B cell (primary cell): Measurements from ENCODE around the gene ODC1. TPM values are rescaled to one million over a fixed set of nuclear protein-coding genes. Genes with fewer than 3 reads are reported as not detected.

Experiments used
- ATAC-seq: fragments of 200-7000 bp; cut with Tn5 transposase; one replicate; pipeline ENCODE4 v1.10.0; 2021; ENCODE audit warnings: low read depth, mild to moderate bottlenecking, moderate number of reproducible peaks, moderate library complexity
- CTCF ChIA-PET: fragments of 350-600 bp; sonication (Branson Sonifier 250); formaldehyde crosslinking; loops from one replicate; lab custom pipeline; 2021; ENCODE audit warnings: antibody characterized with exemption, inconsistent platforms; lab: Charles Lee
- POLR2A ChIA-PET: fragments of 350-600 bp; sonication (Branson Sonifier 250); formaldehyde crosslinking; loops from one replicate; lab custom pipeline; 2021; ENCODE audit warnings: antibody characterized with exemption; lab: Charles Lee
- DNase-seq: peaks from one replicate; pipeline ENCODE4 v3.0.0; 2013
- H2AFZ ChIP-seq: 2 replicates; pipeline ENCODE4 v1.6.1; 2012; ENCODE audit warnings: mild to moderate bottlenecking, low read depth, low read length; ENCODE audit not compliant: insufficient read depth, poor library complexity, severe bottlenecking
- H3K27ac ChIP-seq, 2 donors: 1 replicate in 1 of 2; 2 replicates in 1 of 2; pipeline ENCODE4 v1.5.1; 2012 to 2013; ENCODE audit warnings: low read length in 2 of 2, mild to moderate bottlenecking in 2 of 2, moderate library complexity in 1 of 2
- H3K27me3 ChIP-seq, 4 experiments: fragments of 200-600 bp in 1 of 4; sonication (generic) in 1 of 4; replicated peaks in 1 of 4; 1 replicate in 2 of 4; 2 replicates in 2 of 4; pipeline versions ENCODE4 v1.6.1 to v1.7.0; 2013 to 2016; ENCODE audit warnings: low read length in 3 of 4, mild to moderate bottlenecking in 2 of 4, mixed read lengths in 1 of 4, moderate library complexity in 1 of 4; ENCODE audit not compliant: insufficient read depth in 4 of 4, control insufficient read depth in 3 of 4; ENCODE audit errors: control extremely low read depth in 1 of 4
- H3K36me3 ChIP-seq, 2 experiments: replicated peaks in 1 of 2; 1 replicate in 1 of 2; 2 replicates in 1 of 2; pipeline versions ENCODE4 v1.6.1 to v1.7.1; 2013; ENCODE audit warnings: low read length in 1 of 2; ENCODE audit not compliant: insufficient read depth in 2 of 2, control insufficient read depth in 1 of 2; ENCODE audit errors: control extremely low read depth in 1 of 2, extremely low read depth in 1 of 2
- H3K4me1 ChIP-seq, 2 donors: fragments of 200-600 bp in 1 of 2; sonication (generic) in 1 of 2; 1 replicate in 1 of 2; 2 replicates in 1 of 2; pipeline versions ENCODE4 v1.5.1 to v1.6.1; 2013 to 2017; ENCODE audit warnings: low read length in 2 of 2; ENCODE audit not compliant: control insufficient read depth in 2 of 2, insufficient read depth in 2 of 2
- H3K4me2 ChIP-seq: replicated peaks from 2 replicates; pipeline ENCODE3; 2012; ENCODE audit warnings: mild to moderate bottlenecking, low read depth, low read length; ENCODE audit not compliant: poor library complexity, severe bottlenecking
- H3K4me3 ChIP-seq, 5 experiments: fragments of 200-600 bp in 1 of 5; sonication (generic) in 1 of 5; 1 replicate in 3 of 5; 2 replicates in 2 of 5; pipeline versions ENCODE4 v1.5.1 to v1.7.0; 2011 to 2016; ENCODE audit warnings: low read length in 4 of 5, mild to moderate bottlenecking in 4 of 5, low read depth in 2 of 5, control low read depth in 1 of 5, moderate library complexity in 1 of 5; ENCODE audit not compliant: insufficient read depth in 1 of 5; ENCODE audit errors: control extremely low read depth in 1 of 5, extremely low read depth in 1 of 5
- H3K79me2 ChIP-seq: fragments of 200-600 bp; sonication (generic); one replicate; pipeline ENCODE4 v1.6.0; 2016; ENCODE audit warnings: low read length; ENCODE audit not compliant: control insufficient read depth, insufficient read depth
- H3K9ac ChIP-seq: fragments of 200-600 bp; sonication (generic); 2 replicates; pipeline ENCODE4 v1.6.1; 2017; ENCODE audit warnings: mild to moderate bottlenecking, low read length, moderate library complexity
- H3K9me3 ChIP-seq, 3 donors: one replicate each; pipeline versions ENCODE4 v1.6.1 to v1.7.1; 2013; ENCODE audit warnings: low read length in 2 of 3; ENCODE audit not compliant: control insufficient read depth in 2 of 3, insufficient read depth in 1 of 3; ENCODE audit errors: control extremely low read depth in 1 of 3
- H4K20me1 ChIP-seq: 2 replicates; pipeline ENCODE4 v1.6.0; 2012; ENCODE audit warnings: mild to moderate bottlenecking, low read length; ENCODE audit not compliant: insufficient read depth, control insufficient read depth, poor library complexity, severe bottlenecking
- H3K27ac Mint-ChIP-seq: one replicate; pipeline ENCODE4 v1.8.0; 2021; ENCODE audit warnings: mixed read lengths
- H3K27me3 Mint-ChIP-seq: one replicate; pipeline ENCODE4 v1.8.0; 2021; ENCODE audit warnings: mixed read lengths
- H3K4me1 Mint-ChIP-seq: one replicate; pipeline ENCODE4 v1.8.0; 2021; ENCODE audit warnings: mixed read lengths
- H3K4me3 Mint-ChIP-seq: one replicate; pipeline ENCODE4 v1.8.0; 2021; ENCODE audit warnings: mixed read lengths
- H3K9me3 Mint-ChIP-seq: one replicate; pipeline ENCODE4 v1.8.0; 2022; ENCODE audit warnings: mixed read lengths; ENCODE audit not compliant: insufficient read depth
- EZH2 ChIP-seq: IDR thresholded peaks from 2 replicates; pipeline ENCODE4 v1.6.1; 2012; ENCODE audit warnings: borderline replicate concordance, low read depth, mild to moderate bottlenecking, moderate library complexity, low read length; ENCODE audit not compliant: insufficient read depth, poor library complexity, severe bottlenecking
- WGBS: methylation state at CpG from one replicate; pipeline ENCODE4 v1.1.5; 2013; ENCODE audit warnings: missing lambda C conversion rate; ENCODE audit not compliant: insufficient coverage; 5-methylcytosine and 5-hydroxymethylcytosine counted together
- intact Hi-C: fragments of 100-400 bp; cut with micrococcal nuclease; formaldehyde crosslinking; loops from one replicate; pipeline ENCODE4 v1.10.0; 2022
- polyA plus RNA-seq: library from polyadenylated mRNA; depleted of rRNA; stranded (reverse); fragments of >200 nt; gene quantifications from 2 replicates; pipeline ENCODE4 v1.2.3, GENCODE V29; 2012
- total RNA-seq, 2 donors: library from RNA; stranded (reverse); fragments of 120-200 nt in 1 of 2; gene quantifications; 1 replicate in 1 of 2; 2 replicates in 1 of 2; pipeline versions ENCODE4 v1.2.3 to v1.2.4, GENCODE V29; 2013 to 2022
- TF ChIP-seq, protein P1 (sequence below): fragments of 200-600 bp; IDR thresholded peaks from one replicate; pipeline ENCODE4 v1.8.0; 2022; ENCODE audit warnings: antibody characterized with exemption, mild to moderate bottlenecking

The ODC1 gene
- total and polyA plus RNA-seq, 2 donors (not counting 1 experiment from before 2014, with no cell fraction given) = 88.7 to 171 TPM

DNA sequence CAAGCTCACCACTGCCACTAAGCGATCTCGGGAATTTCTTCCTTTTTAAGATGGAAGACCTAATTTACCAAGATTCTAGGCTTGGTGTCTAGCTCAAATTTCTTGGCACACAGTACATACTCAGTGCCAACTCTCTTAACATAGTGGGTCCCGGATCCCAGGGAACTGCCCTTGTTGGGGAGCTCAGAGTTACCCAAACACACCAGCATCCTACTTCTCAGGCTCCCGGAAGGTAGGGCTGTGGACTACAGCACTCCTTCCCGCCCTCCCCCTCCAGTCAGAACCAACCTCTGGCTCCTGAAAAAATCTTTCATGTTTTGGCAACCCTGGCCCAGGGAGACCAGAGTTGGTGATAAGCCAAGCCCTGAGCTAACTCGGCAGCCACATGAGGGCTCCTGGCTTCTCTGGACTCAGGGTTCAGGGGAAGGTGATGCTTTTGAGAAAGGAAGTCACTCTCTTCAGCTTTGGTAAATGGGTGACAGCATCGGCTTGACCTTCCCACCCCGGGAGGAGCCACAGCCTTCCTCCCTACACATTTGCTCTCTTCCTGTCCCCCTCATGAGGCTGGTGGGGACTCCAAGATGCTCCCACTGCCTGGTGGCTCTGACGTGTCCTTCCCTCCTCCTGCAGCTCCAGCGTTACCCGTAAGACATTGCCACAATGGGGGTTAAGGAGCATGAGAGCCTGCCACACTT is 8.8 kb downstream of the ODC1 start:
- no peaks in the 10 kb centered on the region for H3K27me3 Mint-ChIP-seq
- WGBS = 91% methylated on average over 11 of the region's 11 CpGs
- ATAC-seq (no peak), DNase-seq (no peak)
- H4K20me1 ChIP-seq = peaks cover 47% of the 10 kb centered on the region
- no peak overlapping the region for H3K9ac ChIP-seq
- intact Hi-C loops = no loop called here
- no peak for TF ChIP-seq EZH2
- TF ChIP-seq, protein P1, sequence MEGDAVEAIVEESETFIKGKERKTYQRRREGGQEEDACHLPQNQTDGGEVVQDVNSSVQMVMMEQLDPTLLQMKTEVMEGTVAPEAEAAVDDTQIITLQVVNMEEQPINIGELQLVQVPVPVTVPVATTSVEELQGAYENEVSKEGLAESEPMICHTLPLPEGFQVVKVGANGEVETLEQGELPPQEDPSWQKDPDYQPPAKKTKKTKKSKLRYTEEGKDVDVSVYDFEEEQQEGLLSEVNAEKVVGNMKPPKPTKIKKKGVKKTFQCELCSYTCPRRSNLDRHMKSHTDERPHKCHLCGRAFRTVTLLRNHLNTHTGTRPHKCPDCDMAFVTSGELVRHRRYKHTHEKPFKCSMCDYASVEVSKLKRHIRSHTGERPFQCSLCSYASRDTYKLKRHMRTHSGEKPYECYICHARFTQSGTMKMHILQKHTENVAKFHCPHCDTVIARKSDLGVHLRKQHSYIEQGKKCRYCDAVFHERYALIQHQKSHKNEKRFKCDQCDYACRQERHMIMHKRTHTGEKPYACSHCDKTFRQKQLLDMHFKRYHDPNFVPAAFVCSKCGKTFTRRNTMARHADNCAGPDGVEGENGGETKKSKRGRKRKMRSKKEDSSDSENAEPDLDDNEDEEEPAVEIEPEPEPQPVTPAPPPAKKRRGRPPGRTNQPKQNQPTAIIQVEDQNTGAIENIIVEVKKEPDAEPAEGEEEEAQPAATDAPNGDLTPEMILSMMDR = no peak
- H3K4me3 Mint-ChIP-seq = no peak overlapping the region
- no peaks in the 10 kb centered on the region for H3K9me3 ChIP-seq
- peaks cover 4 to 21% of the 10 kb centered on the region in 2 donors for H3K4me1 ChIP-seq
- no peak overlapping the region for H2AFZ ChIP-seq
- ChIA-PET POLR2A (interaction anchor here (0.6 to 0.8 kb wide), 2 partner anchors 8 to 154 kb away, joined by 3 read pairs; no protein-coding TSS in a partner anchor), CTCF (interaction anchor here (1.0 to 11.0 kb wide), 6 partner anchors 9 to 366 kb away, joined by 3 to 220 read pairs (median 8); partner anchors contain the start of genes CYS1 and ODC1)
- peaks cover 31% of the 10 kb centered on the region for H3K79me2 ChIP-seq
- H3K9me3 Mint-ChIP-seq = no peaks in the 10 kb centered on the region
- H3K27me3 ChIP-seq = no peaks in the 10 kb centered on the region
- H3K4me2 ChIP-seq = no peak overlapping the region
- peaks cover 18% of the 10 kb centered on the region for H3K4me1 Mint-ChIP-seq
- peaks cover 9 to 60% of the 10 kb centered on the region in 2 experiments for H3K36me3 ChIP-seq
- H3K27ac Mint-ChIP-seq = no peak overlapping the region
- no peak overlapping the region for H3K27ac ChIP-seq
- no peak overlapping the region for H3K4me3 ChIP-seq

DNA sequence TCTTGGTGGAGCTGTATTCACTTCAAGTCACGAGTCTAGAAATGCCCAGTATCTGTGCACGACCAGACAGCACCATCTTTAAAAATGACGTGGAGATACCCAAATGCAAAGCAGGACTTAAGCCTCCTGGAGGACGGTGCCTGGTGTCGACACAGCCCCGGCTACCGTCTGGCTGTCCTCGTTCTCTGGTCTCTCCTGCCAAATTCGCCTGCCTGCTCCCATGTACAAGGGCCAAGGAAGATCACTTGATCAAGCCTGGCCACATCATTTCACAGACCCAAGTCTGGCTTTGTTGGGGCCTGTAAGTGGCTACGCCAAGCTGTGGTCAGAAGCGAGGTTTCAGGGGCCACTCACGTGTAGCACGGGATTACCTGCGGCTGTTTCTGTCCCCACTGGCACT is 9.4 kb downstream of the ODC1 start:
- peaks cover 8 to 54% of the 10 kb centered on the region in 2 experiments for H3K36me3 ChIP-seq
- no peaks in the 10 kb centered on the region for H3K9me3 ChIP-seq
- H3K9me3 Mint-ChIP-seq = no peaks in the 10 kb centered on the region
- 86% methylated on average over 14 of the region's 14 CpGs for WGBS
- no peak overlapping the region for H3K9ac ChIP-seq
- CTCF ChIA-PET = interaction anchor here (1.0 to 11.0 kb wide), 6 partner anchors 10 to 365 kb away, joined by 3 to 220 read pairs (median 8); partner anchors contain the start of genes CYS1 and ODC1
- no peak overlapping the region for H3K4me3 Mint-ChIP-seq
- peaks cover 0 to 17% of the 10 kb centered on the region in 2 donors for H3K4me1 ChIP-seq
- DNase-seq (no peak), ATAC-seq (no peak)
- H3K4me1 Mint-ChIP-seq = peaks cover 13% of the 10 kb centered on the region
- POLR2A ChIA-PET = interaction anchor here (0.8 kb wide), 1 partner anchor 9 kb away, joined by 3 read pairs; no protein-coding TSS in a partner anchor
- H2AFZ ChIP-seq = no peak overlapping the region
- no peak overlapping the region for H3K27ac Mint-ChIP-seq
- peaks cover 43% of the 10 kb centered on the region for H4K20me1 ChIP-seq
- H3K4me3 ChIP-seq = no peak overlapping the region
- intact Hi-C loops = no loop called here
- peaks cover 25% of the 10 kb centered on the region for H3K79me2 ChIP-seq
- no peak overlapping the region for H3K27ac ChIP-seq
- H3K4me2 ChIP-seq = no peak overlapping the region
- no peaks in the 10 kb centered on the region for H3K27me3 ChIP-seq
- H3K27me3 Mint-ChIP-seq = no peaks in the 10 kb centered on the region
- TF ChIP-seq, protein P1 = no peak
- no peak for TF ChIP-seq EZH2
